Activated CD8-positive, alpha-beta memory T cell treated with anti-CD3 and anti-CD28 coated beads, Interleukin-2, amount 10 ng/mL, durations not matched to agents 7 days and 5 days (primary cell): ENCODE data around the gene ADGRB3. TPM values are rescaled to one million over a fixed set of nuclear protein-coding genes. Genes with fewer than 3 reads are reported as not detected.

Source experiments
- ATAC-seq: fragments of 150-1000 bp; cut with Tn5 transposase; one replicate; pipeline ENCODE4 v1.10.0; 2021; ENCODE audit warnings: moderate library complexity
- CTCF ChIA-PET: fragments of 350-600 bp; sonication (Branson Sonifier 250); formaldehyde crosslinking; loops from one replicate; lab custom pipeline; 2021; ENCODE audit warnings: antibody characterized with exemption; lab: Charles Lee
- DNase-seq: peaks from one replicate; pipeline ENCODE4 v3.0.0-alpha.2; 2020
- H3K27ac Mint-ChIP-seq: one replicate; pipeline ENCODE4 v1.8.0; 2021; ENCODE audit warnings: mild to moderate bottlenecking, mixed read lengths
- H3K27me3 Mint-ChIP-seq: one replicate; pipeline ENCODE4 v1.8.0; 2021; ENCODE audit warnings: mixed read lengths
- H3K36me3 Mint-ChIP-seq: one replicate; pipeline ENCODE4 v1.8.0; 2021; ENCODE audit warnings: mild to moderate bottlenecking, mixed read lengths
- H3K4me1 Mint-ChIP-seq: one replicate; pipeline ENCODE4 v1.8.0; 2021; ENCODE audit warnings: mixed read lengths
- H3K4me3 Mint-ChIP-seq: one replicate; pipeline ENCODE4 v1.8.0; 2021; ENCODE audit warnings: mild to moderate bottlenecking, moderate library complexity, mixed read lengths
- H3K9me3 Mint-ChIP-seq: one replicate; pipeline ENCODE4 v1.8.0; 2022; ENCODE audit warnings: low read depth, mixed read lengths
- total RNA-seq, 2 experiments: library from RNA; stranded (reverse); gene quantifications; one replicate each; pipeline ENCODE4 v1.2.3, GENCODE V29; 2021

The ADGRB3 gene
- total RNA-seq, 2 experiments from 2014 or later = 0.33 TPM; not detected in 1

- ATAC-seq = no peak
- peaks cover 14% of the 10 kb centered on the region for H3K4me1 Mint-ChIP-seq
- CTCF ChIA-PET = interaction anchor here (0.6 to 0.8 kb wide), 2 partner anchors 1470 to 1502 kb away, joined by 3 read pairs; no protein-coding TSS in a partner anchor
- no peaks in the 10 kb centered on the region for H3K36me3 Mint-ChIP-seq
- H3K27ac Mint-ChIP-seq = no peak overlapping the region
- H3K27me3 Mint-ChIP-seq = peaks cover 43% of the 10 kb centered on the region
- H3K4me3 Mint-ChIP-seq = no peak overlapping the region
- DNase-seq = no peak
- H3K9me3 Mint-ChIP-seq = no peaks in the 10 kb centered on the region
Observed at GRCh38 chr6:68637782-68638181, 2.7 kb downstream of the ADGRB3 start.

- ATAC-seq (no peak), DNase-seq (no peak)
- H3K27ac Mint-ChIP-seq = no peak overlapping the region
- H3K9me3 Mint-ChIP-seq = no peaks in the 10 kb centered on the region
- H3K27me3 Mint-ChIP-seq = peaks cover 37% of the 10 kb centered on the region
- H3K36me3 Mint-ChIP-seq = no peaks in the 10 kb centered on the region
- H3K4me3 Mint-ChIP-seq = no peak overlapping the region
- H3K4me1 Mint-ChIP-seq = peaks cover 14% of the 10 kb centered on the region
- CTCF ChIA-PET = interaction anchor here (0.6 to 0.7 kb wide), 2 partner anchors 589 to 1501 kb away, joined by 3 read pairs; no protein-coding TSS in a partner anchor
Observed at GRCh38 chr6:68638230-68638900, 3.3 kb downstream of the ADGRB3 start.

- Mint-ChIP-seq H3K4me1 (peaks cover 12% of the 10 kb centered on the region), H3K36me3 (no peaks in the 10 kb centered on the region), H3K9me3 (no peaks in the 10 kb centered on the region), H3K27ac (no peak overlapping the region), H3K4me3 (no peak overlapping the region), H3K27me3 (peaks cover 29% of the 10 kb centered on the region)
- CTCF ChIA-PET = interaction anchor here (0.7 kb wide), 1 partner anchor 588 kb away, joined by 3 read pairs; no protein-coding TSS in a partner anchor
- DNase-seq (no peak), ATAC-seq (no peak)
Observed at GRCh38 chr6:68639211-68639610, 4.1 kb downstream of the ADGRB3 start.

- Mint-ChIP-seq H3K9me3 (no peaks in the 10 kb centered on the region), H3K36me3 (no peaks in the 10 kb centered on the region)
Observed at GRCh38 chr6:68639826-68640490, 4.9 kb downstream of the ADGRB3 start.

GRCh38 chr6:68640491-68640835 is 5.4 kb downstream of the ADGRB3 start:
- no peaks in the 10 kb centered on the region for H3K9me3 Mint-ChIP-seq
- CTCF ChIA-PET = no interaction called here
- DNase-seq = no peak
- peaks cover 21% of the 10 kb centered on the region for H3K27me3 Mint-ChIP-seq
- peaks cover 5% of the 10 kb centered on the region for H3K4me1 Mint-ChIP-seq
- no peak overlapping the region for H3K4me3 Mint-ChIP-seq
- no peaks in the 10 kb centered on the region for H3K36me3 Mint-ChIP-seq
- no peak overlapping the region for H3K27ac Mint-ChIP-seq
- no peak for ATAC-seq

More at GRCh38 chr6:68639826-68640490, 4.9 kb downstream of the ADGRB3 start:
- CTCF ChIA-PET = no interaction called here
- DNase-seq (no peak), ATAC-seq (no peak)
- peaks cover 24% of the 10 kb centered on the region for H3K27me3 Mint-ChIP-seq
- H3K27ac Mint-ChIP-seq = no peak overlapping the region
- H3K4me3 Mint-ChIP-seq = no peak overlapping the region
- peaks cover 8% of the 10 kb centered on the region for H3K4me1 Mint-ChIP-seq

GRCh38 chr6:68641172-68641571 is 6.1 kb downstream of the ADGRB3 start:
- CTCF ChIA-PET = interaction anchor here (0.5 kb wide), 1 partner anchor 176 kb away, joined by 4 read pairs; no protein-coding TSS in a partner anchor
- H3K4me1 Mint-ChIP-seq = no peaks in the 10 kb centered on the region

GRCh38 chr6:68642081-68642480 is 7.0 kb downstream of the ADGRB3 start:
- no peaks in the 10 kb centered on the region for H3K36me3 Mint-ChIP-seq
- CTCF ChIA-PET = no interaction called here
- H3K27me3 Mint-ChIP-seq = peaks cover 8% of the 10 kb centered on the region
- H3K4me3 Mint-ChIP-seq = no peak overlapping the region
- DNase-seq = no peak
- no peaks in the 10 kb centered on the region for H3K9me3 Mint-ChIP-seq
- no peaks in the 10 kb centered on the region for H3K4me1 Mint-ChIP-seq
- H3K27ac Mint-ChIP-seq = no peak overlapping the region
- ATAC-seq = no peak

More at GRCh38 chr6:68641172-68641571, 6.1 kb downstream of the ADGRB3 start:
- H3K27ac Mint-ChIP-seq = no peak overlapping the region
- no peaks in the 10 kb centered on the region for H3K9me3 Mint-ChIP-seq
- no peak for DNase-seq
- H3K36me3 Mint-ChIP-seq = no peaks in the 10 kb centered on the region
- peaks cover 14% of the 10 kb centered on the region for H3K27me3 Mint-ChIP-seq
- H3K4me3 Mint-ChIP-seq = no peak overlapping the region
- ATAC-seq = no peak

GRCh38 chr6:68642977-68643376 is 7.9 kb downstream of the ADGRB3 start:
- H3K27ac Mint-ChIP-seq = no peak overlapping the region
- no peaks in the 10 kb centered on the region for H3K36me3 Mint-ChIP-seq
- no peaks in the 10 kb centered on the region for H3K4me1 Mint-ChIP-seq
- H3K27me3 Mint-ChIP-seq = peaks cover under 1% of the 10 kb centered on the region
- no peak overlapping the region for H3K4me3 Mint-ChIP-seq
- CTCF ChIA-PET = no interaction called here
- DNase-seq (no peak), ATAC-seq (no peak)
- no peaks in the 10 kb centered on the region for H3K9me3 Mint-ChIP-seq

- Mint-ChIP-seq H3K9me3 (no peaks in the 10 kb centered on the region), H3K27ac (no peak overlapping the region), H3K36me3 (no peaks in the 10 kb centered on the region), H3K4me3 (no peak overlapping the region), H3K4me1 (no peaks in the 10 kb centered on the region), H3K27me3 (no peaks in the 10 kb centered on the region)
- CTCF ChIA-PET = no interaction called here
- ATAC-seq = no peak
- no peak for DNase-seq
Observed at GRCh38 chr6:68649669-68650068, 14.6 kb downstream of the ADGRB3 start.

- no peak overlapping the region for H3K27ac Mint-ChIP-seq
- H3K4me1 Mint-ChIP-seq = no peaks in the 10 kb centered on the region
- no peak for ATAC-seq
- CTCF ChIA-PET = no interaction called here
- H3K36me3 Mint-ChIP-seq = no peaks in the 10 kb centered on the region
- no peaks in the 10 kb centered on the region for H3K27me3 Mint-ChIP-seq
- H3K4me3 Mint-ChIP-seq = no peak overlapping the region
- no peak for DNase-seq
- no peaks in the 10 kb centered on the region for H3K9me3 Mint-ChIP-seq
Observed at GRCh38 chr6:68650142-68650541, 15.1 kb downstream of the ADGRB3 start.

- H3K27me3 Mint-ChIP-seq = no peaks in the 10 kb centered on the region
- no peak overlapping the region for H3K27ac Mint-ChIP-seq
- DNase-seq (no peak), ATAC-seq (no peak)
- CTCF ChIA-PET = no interaction called here
- no peaks in the 10 kb centered on the region for H3K9me3 Mint-ChIP-seq
- no peak overlapping the region for H3K4me3 Mint-ChIP-seq
- H3K4me1 Mint-ChIP-seq = no peaks in the 10 kb centered on the region
- no peaks in the 10 kb centered on the region for H3K36me3 Mint-ChIP-seq
Observed at GRCh38 chr6:68651011-68651985, 16.2 kb downstream of the ADGRB3 start.

GRCh38 chr6:68652117-68652536 is 17.0 kb downstream of the ADGRB3 start:
- no peak for ATAC-seq
- Mint-ChIP-seq H3K9me3 (no peaks in the 10 kb centered on the region), H3K4me3 (no peak overlapping the region)

GRCh38 chr6:68653074-68653705 is 18.1 kb downstream of the ADGRB3 start:
- no peak overlapping the region for H3K27ac Mint-ChIP-seq
- H3K4me1 Mint-ChIP-seq = no peaks in the 10 kb centered on the region
- no peaks in the 10 kb centered on the region for H3K27me3 Mint-ChIP-seq
- no peaks in the 10 kb centered on the region for H3K9me3 Mint-ChIP-seq
- DNase-seq = no peak
- no peaks in the 10 kb centered on the region for H3K36me3 Mint-ChIP-seq
- CTCF ChIA-PET = no interaction called here
- ATAC-seq = no peak
- H3K4me3 Mint-ChIP-seq = no peak overlapping the region

More at GRCh38 chr6:68652117-68652536, 17.0 kb downstream of the ADGRB3 start:
- no peak overlapping the region for H3K27ac Mint-ChIP-seq
- CTCF ChIA-PET = no interaction called here
- H3K36me3 Mint-ChIP-seq = no peaks in the 10 kb centered on the region
- H3K4me1 Mint-ChIP-seq = no peaks in the 10 kb centered on the region
- no peak for DNase-seq
- no peaks in the 10 kb centered on the region for H3K27me3 Mint-ChIP-seq
